ENCODE measurements around the gene PTGES.

The PTGES gene

DNA sequence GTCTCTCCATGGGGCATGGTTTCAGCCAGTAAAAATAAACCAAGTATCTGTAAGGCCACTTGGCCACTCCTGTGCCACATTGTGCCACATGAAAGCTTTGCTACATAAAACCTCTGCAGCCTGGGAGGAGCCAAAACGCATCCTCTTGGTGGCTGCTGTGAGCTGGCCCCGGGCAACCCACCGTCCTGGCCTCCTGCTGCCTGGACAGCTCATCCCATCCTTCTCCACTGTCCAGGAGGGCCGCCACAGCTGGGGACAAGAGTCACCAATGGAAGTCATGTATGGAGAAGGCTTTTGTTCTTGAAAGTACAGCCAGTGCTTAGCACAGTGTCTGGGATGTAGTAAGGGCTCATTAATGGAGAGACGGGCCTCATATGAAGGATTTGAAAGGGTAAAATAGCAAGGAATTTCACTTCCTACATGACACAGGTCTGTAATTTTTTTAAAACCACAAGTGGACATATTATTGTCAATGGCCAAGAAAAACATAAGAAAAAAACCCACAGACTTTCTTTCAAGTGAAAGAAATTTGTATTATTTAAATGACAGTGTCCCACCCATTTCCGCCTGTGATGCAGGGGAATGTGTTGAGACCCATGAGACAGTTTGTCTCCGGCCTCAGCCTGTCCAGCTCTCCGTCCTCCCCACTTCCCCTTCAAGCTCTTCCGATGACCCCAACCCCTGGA is 6.6 kb downstream of the PTGES start:
- DNase-seq (ENCODE audit: low read depth, low spot score) = no peak

- no peak for DNase-seq (ENCODE audit: low read depth, low spot score)
Measured at GRCh38 chr9:129745200-129745599, 7.6 kb downstream of the PTGES start.

GRCh38 chr9:129740666-129741464 is 12.0 kb downstream of the PTGES start:
- DNase-seq (ENCODE audit: low read depth, low spot score) = no peak

DNA sequence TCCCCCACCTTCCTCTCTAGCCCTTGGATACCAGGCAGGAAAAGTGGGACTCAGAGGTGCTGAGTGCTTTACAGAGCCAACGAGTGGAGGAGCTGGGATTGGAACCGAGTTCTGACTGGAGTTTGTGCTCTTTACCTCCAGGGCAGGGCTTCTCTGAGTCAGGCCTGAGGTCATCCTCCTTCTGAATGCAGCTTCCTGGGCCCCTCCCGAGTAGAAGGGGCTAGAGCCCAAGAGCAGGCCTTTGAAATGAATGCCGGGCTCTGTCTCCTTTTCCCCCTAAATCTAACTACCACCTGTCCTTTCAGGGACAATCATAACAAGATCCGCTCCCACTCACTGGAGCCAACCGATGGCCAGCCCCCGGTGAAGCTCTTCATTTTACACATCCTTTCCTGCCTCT is 12.7 kb downstream of the PTGES start:
- DNase-seq (ENCODE audit: low read depth, low spot score) = no peak

DNA sequence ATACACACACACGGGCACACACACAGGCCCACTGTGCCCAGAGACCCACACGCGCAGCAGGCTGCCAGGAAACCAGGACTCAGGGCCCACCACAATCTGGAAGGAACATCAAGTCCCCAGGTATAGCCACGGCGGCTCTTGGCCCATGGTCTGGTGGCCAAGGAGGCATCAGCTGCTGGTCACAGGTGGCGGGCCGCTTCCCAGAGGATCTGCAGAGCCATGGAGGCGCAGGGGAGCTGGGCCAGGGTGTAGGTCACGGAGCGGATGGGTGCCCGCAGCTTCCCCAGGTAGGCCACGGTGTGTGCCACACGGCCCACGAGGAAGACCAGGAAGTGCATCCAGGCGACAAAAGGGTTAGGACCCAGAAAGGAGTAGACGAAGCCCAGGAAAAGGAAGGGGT is 13.4 kb downstream of the PTGES start:
- no peak for DNase-seq (ENCODE audit: low read depth, low spot score)

- DNase-seq (ENCODE audit: low read depth, low spot score) = peak; percentile 74
Measured at GRCh38 chr9:129737479-129738274, 15.2 kb downstream of the PTGES start.

DNA sequence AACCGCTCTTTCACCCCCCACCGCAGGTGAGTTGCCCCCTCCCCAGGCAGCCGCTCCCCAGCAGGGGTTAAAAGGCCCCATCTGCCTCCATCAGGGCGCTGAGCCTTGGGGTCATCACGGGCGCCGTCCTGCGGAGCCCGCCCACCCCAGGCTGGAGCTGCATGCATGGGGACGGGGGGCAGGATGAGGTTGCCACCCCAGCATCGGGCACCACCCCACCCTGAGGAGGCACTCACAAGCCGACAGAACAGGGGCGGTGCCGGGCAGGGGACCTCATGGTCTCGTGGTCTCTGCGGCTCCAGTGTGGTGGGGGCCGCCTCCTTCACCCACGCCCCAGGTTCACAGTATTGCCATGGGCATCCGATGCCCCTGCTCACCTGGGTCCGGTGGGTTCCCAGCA is 16.5 kb downstream of the PTGES start:
- no peak for DNase-seq (ENCODE audit: low read depth, low spot score)

- no peak for DNase-seq (ENCODE audit: low read depth, low spot score)
Measured at GRCh38 chr9:129735546-129735945, 17.3 kb downstream of the PTGES start.

DNA sequence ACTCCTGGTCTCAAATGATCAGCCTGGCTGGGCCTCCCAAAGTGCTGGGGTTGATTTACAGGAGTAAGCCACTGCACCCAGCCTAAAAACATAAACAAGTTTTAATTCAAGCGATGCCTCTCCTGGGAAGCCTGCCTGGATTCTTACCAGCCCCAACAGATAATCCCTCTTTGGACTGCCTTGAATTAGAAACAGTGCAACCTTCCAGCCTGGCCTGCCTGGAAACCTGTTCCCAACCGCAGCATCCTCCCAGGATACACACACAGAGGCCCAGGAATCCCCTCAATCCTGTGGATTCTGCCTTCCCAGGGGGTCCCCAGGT is 19.2 kb downstream of the PTGES start:
- no peak for DNase-seq (ENCODE audit: low read depth, low spot score)

DNA sequence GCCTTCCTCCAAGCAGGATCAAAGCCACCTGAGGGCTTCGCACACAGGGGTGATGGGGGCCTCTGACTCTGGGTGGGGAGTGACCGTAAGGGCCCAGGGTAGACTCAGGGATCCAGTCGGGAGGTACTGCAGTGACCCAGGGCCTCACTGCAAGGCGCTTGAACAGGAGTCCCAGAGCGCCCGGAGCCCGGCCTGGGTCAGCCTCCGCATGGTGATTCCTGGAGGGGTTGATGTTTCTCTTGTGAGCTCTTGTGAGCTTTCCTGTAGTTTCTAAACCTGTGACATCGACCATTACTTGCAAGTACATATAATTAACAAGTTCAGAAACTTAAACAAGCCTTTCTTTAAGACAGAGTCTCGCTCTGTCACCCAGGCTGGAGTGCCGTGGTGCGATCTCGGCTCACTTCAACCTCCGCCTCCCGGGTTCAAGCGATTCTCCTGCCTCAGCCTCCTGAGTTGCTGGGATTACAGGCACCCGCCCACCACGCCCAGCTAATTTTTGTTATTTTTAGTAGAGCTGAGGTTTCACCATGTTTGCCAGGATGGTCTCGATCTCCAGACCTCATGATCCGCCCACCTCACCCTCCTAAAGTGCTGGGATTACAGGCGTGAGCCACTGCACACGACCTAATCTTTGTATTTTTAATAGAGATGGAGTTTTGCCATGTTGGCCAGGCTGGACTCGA is 19.8 kb downstream of the PTGES start:
- no peak for DNase-seq (ENCODE audit: low read depth, low spot score)

GRCh38 chr9:129732100-129732499 is 20.7 kb downstream of the PTGES start:
- DNase-seq (ENCODE audit: low read depth, low spot score) = no peak

GRCh38 chr9:129731477-129732085 is 21.3 kb downstream of the PTGES start:
- no peak for DNase-seq (ENCODE audit: low read depth, low spot score)

DNA sequence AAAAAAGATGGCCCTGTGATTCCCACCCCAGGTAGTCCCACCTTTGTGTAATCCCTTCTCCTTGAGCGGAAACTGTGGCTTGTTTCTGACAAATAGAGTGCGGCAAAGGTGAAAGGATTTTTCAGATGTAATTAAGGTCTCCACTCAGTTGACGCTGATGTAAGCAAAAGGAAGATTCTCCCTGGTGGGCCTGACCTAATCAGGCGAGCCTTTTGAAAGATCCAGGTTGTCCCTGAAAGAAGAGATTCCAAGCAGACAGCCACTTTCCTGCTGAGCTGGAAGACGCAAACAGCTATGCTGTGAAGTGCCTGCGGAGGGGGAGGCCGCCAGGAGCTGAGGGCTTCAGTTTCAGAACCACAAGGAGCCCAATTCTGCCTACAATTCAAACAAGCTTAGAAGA is 24.1 kb downstream of the PTGES start:
- DNase-seq (ENCODE audit: low read depth, low spot score) = no peak

DNA sequence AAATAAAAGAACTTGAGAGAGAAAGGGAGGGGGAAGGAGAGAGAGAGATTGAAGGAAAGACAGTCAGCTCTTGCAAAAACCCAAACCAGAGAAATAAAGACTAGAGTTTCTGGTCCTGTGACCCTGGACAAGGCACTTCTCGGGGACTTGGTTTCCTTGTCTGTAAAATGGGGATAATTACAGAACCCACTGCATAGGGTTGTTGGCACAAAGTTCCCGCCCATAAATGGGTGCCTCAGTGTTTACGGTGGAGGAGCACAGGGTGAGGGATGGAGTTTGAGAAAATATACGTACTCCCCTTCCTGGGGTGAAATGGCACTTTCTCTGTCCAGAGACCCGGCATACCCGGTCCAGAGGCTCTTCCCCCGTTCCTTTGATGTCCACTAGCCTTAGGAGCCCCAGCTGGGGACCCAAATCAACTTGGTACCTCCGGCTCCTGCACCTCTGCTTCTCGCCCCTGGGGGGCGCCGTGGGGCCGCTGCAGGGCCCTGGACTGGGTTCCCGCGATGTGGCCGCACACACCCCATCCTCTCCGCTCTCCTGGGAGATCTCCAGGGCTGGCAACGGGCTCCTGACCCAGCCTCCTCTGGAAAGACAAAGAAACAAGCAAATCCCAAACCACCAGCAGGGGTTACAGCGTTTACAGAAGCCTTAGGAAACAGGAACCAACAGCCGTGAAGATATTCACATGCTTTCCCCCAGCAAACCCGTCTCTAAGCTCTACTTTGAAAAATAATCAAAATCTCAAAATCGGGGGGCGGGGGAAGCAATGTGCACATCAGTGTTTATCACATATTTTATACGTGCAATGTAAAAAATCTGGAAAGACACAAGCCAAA is 26.3 kb downstream of the PTGES start:
- peak; percentile 17 for DNase-seq (ENCODE audit: low read depth, low spot score)

DNA sequence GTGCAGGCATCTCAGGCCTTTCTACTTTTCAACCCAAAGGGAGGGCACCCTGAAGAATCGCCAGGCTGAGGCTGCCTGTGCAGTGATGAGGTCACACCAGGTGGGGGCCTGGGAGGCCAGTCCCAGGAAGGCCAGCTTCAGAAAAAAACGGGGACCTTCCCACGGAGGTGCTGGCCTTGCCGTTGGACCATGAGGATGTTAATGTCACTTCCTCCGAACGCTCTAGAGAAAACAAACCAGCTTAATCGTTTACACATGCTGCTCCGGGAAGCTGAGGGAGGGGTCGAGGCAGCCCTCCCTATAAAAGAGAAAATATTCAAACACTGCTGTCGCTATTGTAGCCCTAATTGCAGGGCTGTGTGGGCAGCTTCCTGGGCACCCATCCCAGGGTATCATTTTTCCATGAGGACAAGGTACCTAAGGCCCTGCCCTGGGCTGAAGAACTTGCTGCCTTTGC is 27.0 kb downstream of the PTGES start:
- no peak for DNase-seq (ENCODE audit: low read depth, low spot score)

DNA sequence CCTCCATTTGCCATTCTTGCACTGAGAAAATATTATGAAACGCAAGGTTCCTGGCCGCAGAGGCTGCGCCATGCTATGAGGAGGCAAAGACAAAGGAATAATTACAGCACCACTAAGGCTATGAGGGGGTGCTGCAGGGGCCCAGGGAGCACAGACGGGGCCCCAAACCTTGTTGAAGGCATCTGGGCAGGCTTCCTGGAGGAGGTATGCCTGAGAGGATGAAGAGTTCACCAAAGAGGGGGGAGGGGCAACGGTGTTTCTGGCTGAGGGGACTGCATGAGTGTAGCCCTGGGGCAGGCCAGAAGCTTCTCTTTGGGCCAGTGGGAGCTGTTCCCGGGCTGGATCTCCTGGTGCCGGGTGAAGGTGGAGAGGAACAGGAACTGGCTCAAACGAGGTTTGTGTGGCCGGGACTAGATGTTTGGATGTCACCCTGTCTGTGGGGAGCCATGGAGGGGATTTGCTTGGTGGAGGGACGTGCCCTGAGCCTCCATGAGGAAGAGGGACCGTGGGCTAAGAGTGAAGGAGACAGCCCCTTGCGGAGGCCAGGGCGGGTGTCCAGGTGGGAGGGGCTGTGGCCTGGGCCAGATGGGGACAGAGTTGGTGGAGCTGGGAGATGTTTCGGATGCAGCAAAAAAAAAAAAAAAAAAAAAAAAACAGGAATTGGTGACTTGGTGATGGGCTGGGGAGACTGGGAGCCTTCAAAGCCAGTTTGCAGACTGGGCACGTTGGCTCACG is 28.2 kb downstream of the PTGES start:
- no peak for DNase-seq (ENCODE audit: low read depth, low spot score)

GRCh38 chr9:129722913-129723312 is 29.9 kb downstream of the PTGES start:
- DNase-seq (ENCODE audit: low read depth, low spot score) = no peak

DNA sequence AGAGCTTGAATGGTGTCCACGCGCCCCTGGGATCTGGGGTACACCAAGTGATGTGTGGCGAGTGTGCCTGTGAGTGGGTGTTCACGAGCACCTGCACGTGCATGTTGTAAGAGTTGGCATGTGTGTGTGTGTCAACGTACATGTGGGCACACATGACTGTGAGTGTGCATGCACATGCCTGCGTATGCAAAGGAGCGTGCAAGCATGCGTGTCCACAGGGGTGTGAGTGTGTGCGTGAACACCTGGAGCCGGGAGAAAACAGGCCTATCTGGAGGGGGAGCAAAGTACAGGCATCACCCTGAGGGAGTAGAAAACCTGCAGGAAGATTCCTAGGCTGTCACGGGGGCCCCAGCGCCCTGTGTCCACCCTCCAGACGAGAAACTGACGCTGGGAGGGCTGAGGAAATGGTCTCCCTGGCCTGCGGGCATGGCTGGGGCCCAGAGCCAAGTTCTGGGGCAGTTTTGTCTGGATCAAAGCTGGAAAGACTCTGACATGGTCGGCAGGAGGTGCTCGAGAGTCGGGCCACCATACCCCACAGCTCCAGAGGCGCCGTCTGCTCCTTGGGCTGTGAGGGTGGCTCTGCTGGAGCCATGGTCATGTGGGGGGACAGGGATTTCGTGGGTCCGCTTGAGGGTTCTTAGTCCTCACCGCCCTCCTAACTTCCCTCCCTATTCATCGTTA is 31.8 kb downstream of the PTGES start:
- DNase-seq (ENCODE audit: low read depth, low spot score) = no peak

- DNase-seq (ENCODE audit: low read depth, low spot score) = no peak
Measured at GRCh38 chr9:129720181-129720864, 32.5 kb downstream of the PTGES start.

Measured in activated naive CD8-positive, alpha-beta T cell treated with anti-CD3 and anti-CD28 coated beads, Interleukin-2, amount 50 U/mL, for 16 hours (primary cell).